ENCODE measurements around the gene ADAMTS6.

- no peak for TF ChIP-seq EZH2 (IDR thresholded peaks at IDR 0.05; ENCODE audit: borderline replicate concordance, low read depth, low read length, severe bottlenecking)
- TF ChIP-seq, protein P1, sequence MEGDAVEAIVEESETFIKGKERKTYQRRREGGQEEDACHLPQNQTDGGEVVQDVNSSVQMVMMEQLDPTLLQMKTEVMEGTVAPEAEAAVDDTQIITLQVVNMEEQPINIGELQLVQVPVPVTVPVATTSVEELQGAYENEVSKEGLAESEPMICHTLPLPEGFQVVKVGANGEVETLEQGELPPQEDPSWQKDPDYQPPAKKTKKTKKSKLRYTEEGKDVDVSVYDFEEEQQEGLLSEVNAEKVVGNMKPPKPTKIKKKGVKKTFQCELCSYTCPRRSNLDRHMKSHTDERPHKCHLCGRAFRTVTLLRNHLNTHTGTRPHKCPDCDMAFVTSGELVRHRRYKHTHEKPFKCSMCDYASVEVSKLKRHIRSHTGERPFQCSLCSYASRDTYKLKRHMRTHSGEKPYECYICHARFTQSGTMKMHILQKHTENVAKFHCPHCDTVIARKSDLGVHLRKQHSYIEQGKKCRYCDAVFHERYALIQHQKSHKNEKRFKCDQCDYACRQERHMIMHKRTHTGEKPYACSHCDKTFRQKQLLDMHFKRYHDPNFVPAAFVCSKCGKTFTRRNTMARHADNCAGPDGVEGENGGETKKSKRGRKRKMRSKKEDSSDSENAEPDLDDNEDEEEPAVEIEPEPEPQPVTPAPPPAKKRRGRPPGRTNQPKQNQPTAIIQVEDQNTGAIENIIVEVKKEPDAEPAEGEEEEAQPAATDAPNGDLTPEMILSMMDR (IDR thresholded peaks at IDR 0.05; ENCODE audit: borderline replicate concordance, extremely low read depth, low read length, poor library complexity, severe bottlenecking), result no peak
Measured at GRCh38 chr5:65525726-65526125, 44.0 kb upstream of the ADAMTS6 start.
